GM12878 (cell line): ENCODE measurements around the gene LIN7B. TPM values are rescaled to one million over a fixed set of nuclear protein-coding genes. Genes with fewer than 3 reads are reported as not detected.
A peak's percentile ranks its signal among the peaks of the same experiment; 100 is the strongest.

Experiments used
- ATAC-seq: fragments of 200-7000 bp; cut with Tn5 transposase; 3 replicates; pipeline ENCODE4 v1.9.1; 2020; ENCODE audit warnings: mild to moderate bottlenecking, moderate library complexity
- BruUV-seq: library from RNA; stranded (reverse); fragments of 400-500 nt; replicated peaks from 2 replicates; lab custom pipeline; 2021; lab: Mats Ljungman, UMichigan
- CTCF ChIA-PET: fragments of 300-600 bp; sonication (Branson Sonifier 250); formaldehyde crosslinking; extraction: SDS; loops from one replicate; lab custom pipeline; 2021; ENCODE audit warnings: inconsistent platforms; lab: Yijun Ruan, JAX
- POLR2A ChIA-PET: fragments of 350-600 bp; formaldehyde crosslinking; extraction: SDS; loops from one replicate; lab custom pipeline; 2021; ENCODE audit warnings: inconsistent platforms; lab: Charles Lee
- RAD21 ChIA-PET: fragments of 300-600 bp; sonication (Branson Sonifier 250); formaldehyde crosslinking; loops from one replicate; lab custom pipeline; 2023; ENCODE audit warnings: antibody characterized with exemption; ENCODE audit not compliant: unreplicated experiment; lab: Charles Lee
- SMC1A ChIA-PET: fragments of 300-600 bp; sonication (Branson Sonifier 250); formaldehyde crosslinking; loops from one replicate; lab custom pipeline; 2023; ENCODE audit not compliant: unreplicated experiment, uncharacterized antibody; lab: Charles Lee
- DNase-seq: peaks from one replicate; pipeline ENCODE4 v3.0.0-alpha.2; 2011; ENCODE audit warnings: low read depth, low spot score
- FAIRE-seq: peaks from 3 replicates; lab custom pipeline; 2011; peaks lifted over from hg19 to GRCh38; lab: Jason Lieb, UNC
- H2AFZ ChIP-seq: 2 replicates; pipeline ENCODE4 v1.6.0; 2011; ENCODE audit warnings: low read depth, low read length, control low read depth; ENCODE audit not compliant: control insufficient read depth
- H3K27ac ChIP-seq: 2 replicates; pipeline ENCODE4 v1.5.1; 2011; ENCODE audit warnings: control low read depth; ENCODE audit not compliant: control insufficient read depth, insufficient read depth
- H3K27me3 ChIP-seq, 2 experiments: replicated peaks in 1 of 2; 2 replicates each; pipeline versions ENCODE4 v1.6.0 to v1.6.1; 2011; ENCODE audit warnings: low read length in 1 of 2; ENCODE audit not compliant: control insufficient read depth in 2 of 2, insufficient read depth in 2 of 2
- H3K36me3 ChIP-seq, 2 experiments: 2 replicates each; pipeline ENCODE4 v1.5.1; 2011; ENCODE audit warnings: low read length in 1 of 2; ENCODE audit not compliant: control insufficient read depth in 2 of 2, insufficient read depth in 2 of 2
- H3K4me1 ChIP-seq: 2 replicates; pipeline ENCODE4 v1.6.1; 2011; ENCODE audit warnings: mild to moderate bottlenecking, low read length, moderate library complexity, mixed read lengths; ENCODE audit not compliant: control insufficient read depth, insufficient read depth
- H3K4me2 ChIP-seq: 2 replicates; pipeline ENCODE4 v1.6.0; 2011; ENCODE audit warnings: control low read depth; ENCODE audit not compliant: control insufficient read depth, insufficient read depth
- H3K4me3 ChIP-seq: fragments of 200-600 bp; sonication (generic); 2 replicates; pipeline ENCODE4 v1.5.1; 2016
- H3K79me2 ChIP-seq: 2 replicates; pipeline ENCODE4 v1.6.0; 2011; ENCODE audit warnings: low read length; ENCODE audit not compliant: control insufficient read depth, insufficient read depth
- H3K9ac ChIP-seq: 2 replicates; pipeline ENCODE4 v1.8.0; 2011; ENCODE audit warnings: low read length, control low read depth, mixed read lengths; ENCODE audit not compliant: control insufficient read depth, insufficient read depth
- H3K9me3 ChIP-seq: replicated peaks from 3 replicates; pipeline ENCODE4 v1.5.1; 2011; ENCODE audit warnings: mild to moderate bottlenecking, low read length; ENCODE audit not compliant: control insufficient read depth, insufficient read depth
- H4K20me1 ChIP-seq: 2 replicates; pipeline ENCODE4 v1.6.0; 2011; ENCODE audit not compliant: control insufficient read depth, insufficient read depth
- BCL11A ChIP-seq: IDR thresholded peaks from 2 replicates; pipeline ENCODE4 v1.6.1; 2011; ENCODE audit warnings: low read depth, low read length
- CBX5 ChIP-seq: sonication (generic); IDR thresholded peaks from 2 replicates; pipeline ENCODE4 v1.6.1; 2016; ENCODE audit warnings: low read depth, moderate library complexity, mild to moderate bottlenecking, inconsistent platforms
- CHD4 ChIP-seq: fragments of 200-600 bp; sonication (generic); IDR thresholded peaks from 2 replicates; pipeline ENCODE4 v1.6.1; 2016; ENCODE audit warnings: mild to moderate bottlenecking
- CUX1 ChIP-seq: IDR thresholded peaks from 2 replicates; pipeline ENCODE4 v1.6.1; 2012; ENCODE audit warnings: improper control_type of control experiment, low read depth, low read length; ENCODE audit not compliant: insufficient replicate concordance
- HDAC6 ChIP-seq: fragments of 200-600 bp; sonication (generic); IDR thresholded peaks from one replicate; pipeline ENCODE4 v1.8.0; 2017; ENCODE audit warnings: antibody characterized with exemption; ENCODE audit not compliant: unreplicated experiment
- MEF2B ChIP-seq: fragments of 450-650 bp; IDR thresholded peaks from 2 replicates; pipeline ENCODE4 v1.6.1; 2018; ENCODE audit warnings: mild to moderate bottlenecking, moderate library complexity; ENCODE audit not compliant: partially characterized antibody, poor library complexity, severe bottlenecking
- NR2C1 ChIP-seq: fragments of 450-650 bp; IDR thresholded peaks from 2 replicates; pipeline ENCODE4 v1.6.1; 2017; ENCODE audit warnings: antibody characterized with exemption, mild to moderate bottlenecking, moderate library complexity
- PML ChIP-seq: IDR thresholded peaks from 2 replicates; pipeline ENCODE4 v1.6.1; 2012; ENCODE audit warnings: low read length, inconsistent platforms
- SIX5 ChIP-seq: IDR thresholded peaks from 2 replicates; pipeline ENCODE4 v1.6.1; 2011; ENCODE audit warnings: mild to moderate bottlenecking, low read depth, low read length, moderate library complexity; ENCODE audit not compliant: severe bottlenecking
- SRF ChIP-seq, 2 experiments: IDR thresholded peaks; 2 replicates each; pipeline ENCODE4 v1.6.1; 2011; ENCODE audit warnings: low read depth in 2 of 2, low read length in 2 of 2, mild to moderate bottlenecking in 1 of 2, moderate library complexity in 1 of 2
- TARDBP ChIP-seq: IDR thresholded peaks from 2 replicates; pipeline ENCODE4 v1.6.1; 2016; ENCODE audit warnings: borderline replicate concordance
- TCF3 ChIP-seq: IDR thresholded peaks from 2 replicates; pipeline ENCODE4 v1.6.1; 2012; ENCODE audit warnings: low read depth, mild to moderate bottlenecking, low read length, borderline replicate concordance; ENCODE audit not compliant: insufficient read depth
- ZBTB40 ChIP-seq: fragments of 450-650 bp; IDR thresholded peaks from 2 replicates; pipeline ENCODE4 v1.6.1; 2016; ENCODE audit warnings: mild to moderate bottlenecking, moderate library complexity, borderline replicate concordance
- WGBS: methylation state at CpG from one replicate; pipeline ENCODE4 v1.1.6; 2016; ENCODE audit warnings: low lambda C conversion rate; ENCODE audit not compliant: insufficient replicate concordance, insufficient coverage; ENCODE audit errors: missing lambda C conversion rate; 5-methylcytosine and 5-hydroxymethylcytosine counted together
- in situ Hi-C: fragments of 300-500 bp; cut with MboI; formaldehyde crosslinking; loops from 9 replicates; pipeline ENCODE4 v1.14.3; 2018; ENCODE audit warnings: mixed read lengths
- intact Hi-C: fragments of 100-400 bp; cut with micrococcal nuclease; formaldehyde crosslinking; loops from one replicate; pipeline ENCODE4 v1.14.2; 2022; ENCODE audit not compliant: unreplicated experiment
- polyA plus RNA-seq, 11 experiments: library from polyadenylated mRNA; depleted of rRNA in 4 of 11; unstranded in 6 of 11; stranded (reverse) in 5 of 11; fragments of >200 nt; fragmentation: Nextera tagmentation in 4 of 11; fragmentation: Illumina TruSeq in 1 of 11; extraction: Ambion mirVana in 4 of 11; extraction: Trizol in 1 of 11; gene quantifications; 1 replicate in 1 of 11; 2 replicates in 10 of 11; pipeline versions ENCODE4 v1.2.1 to v1.2.3, GENCODE V29; 2011 to 2016; ENCODE audit warnings: inconsistent platforms in 2 of 11, missing spikeins in 2 of 11, low read depth in 1 of 11
- total RNA-seq, 4 experiments: library from RNA; depleted of rRNA in 3 of 4; stranded (reverse); fragments of >200 nt in 3 of 4; fragmentation: Illumina TruSeq in 1 of 4; extraction: Trizol in 1 of 4; gene quantifications; 2 replicates each; pipeline versions ENCODE4 v1.2.1 to v1.2.3, GENCODE V29; 2013 to 2021

The LIN7B gene
- total and polyA plus RNA-seq, 10 of the 15 experiments (the other 5 are each of a cell fraction or from before 2014, with no cell fraction given): 0.15 to 3.5 (median 1.6) TPM; not detected in 2

DNA sequence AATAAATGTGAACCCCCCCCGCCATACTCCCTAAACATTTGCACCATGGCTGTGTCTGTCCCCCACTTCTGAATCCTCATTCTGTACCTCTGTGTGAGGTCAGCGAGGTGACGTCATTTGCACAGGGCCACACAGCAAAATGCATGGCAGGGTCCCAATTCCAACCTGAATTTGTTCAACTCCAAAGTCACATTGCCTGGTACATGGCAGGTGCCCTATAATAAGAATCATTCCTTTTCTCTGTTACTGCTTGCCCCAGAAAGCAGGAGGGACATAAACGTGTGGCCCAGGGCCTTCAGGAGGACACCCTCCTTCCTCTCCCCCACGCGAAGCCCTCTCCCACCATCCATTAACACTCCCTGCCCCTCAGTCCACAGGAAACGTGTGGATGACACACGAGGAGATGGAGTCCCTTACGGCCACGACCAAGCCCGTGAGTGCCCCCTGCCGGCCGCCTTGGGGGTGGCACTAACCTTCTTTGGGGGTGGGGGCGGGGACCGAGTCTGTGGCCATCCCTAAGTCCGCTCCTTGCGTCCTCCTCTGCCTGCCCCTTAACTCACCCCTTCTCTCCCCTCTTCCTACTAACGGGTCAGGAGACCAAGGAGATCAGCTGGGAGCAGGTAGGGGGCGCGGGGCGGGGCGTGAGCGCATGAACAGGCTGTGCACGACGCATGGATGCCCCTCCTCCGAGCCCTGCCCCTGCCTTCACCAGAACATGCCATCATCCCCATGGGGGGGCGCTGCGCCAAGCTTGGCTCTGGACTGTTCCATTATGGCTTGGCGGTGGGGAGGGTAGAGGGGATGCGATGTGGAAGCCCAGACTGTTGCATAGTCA is 31.6 kb downstream of the LIN7B start:
- 4% methylated on average over 28 of the region's 30 CpGs for WGBS
- peaks cover 6 to 14% of the 10 kb centered on the region in 2 experiments for H3K27me3 ChIP-seq
- DNase-seq: peak; percentile 13
- H3K36me3 ChIP-seq: no peaks in the 10 kb centered on the region
- BruUV-seq: no TSS peak
- ATAC-seq: peak; percentile 70
- intact Hi-C loops: loop anchor here (1.0 to 5.0 kb wide), 2 partner anchors 47 to 62 kb away; no protein-coding TSS in a partner anchor
- H3K27ac ChIP-seq: no peak overlapping the region
- H3K79me2 ChIP-seq: no peaks in the 10 kb centered on the region
- ChIA-PET RAD21 (interaction anchor here (1.1 to 3.5 kb wide), 3 partner anchors 40 to 51 kb away, joined by 3 to 13 read pairs (median 3); no protein-coding TSS in a partner anchor), POLR2A (interaction anchor here (0.6 kb wide), 1 partner anchor 325 kb away, joined by 5 read pairs; no protein-coding TSS in a partner anchor), SMC1A (interaction anchor here (1.0 to 1.4 kb wide), 3 partner anchors 48 to 53 kb away, joined by 3 to 5 read pairs (median 4); no protein-coding TSS in a partner anchor), CTCF (interaction anchor here (0.6 to 6.0 kb wide), 14 partner anchors 14 to 245 kb away, joined by 3 to 54 read pairs (median 4); partner anchors contain the start of gene LIN7B)
- no peak for FAIRE-seq
- no peak overlapping the region for H3K9ac ChIP-seq
- H3K4me1 ChIP-seq: peaks cover 6% of the 10 kb centered on the region
- no peak overlapping the region for H3K4me3 ChIP-seq
- no peaks in the 10 kb centered on the region; the same call in 1 of the 3 replicates for H3K9me3 ChIP-seq
- peak overlapping the region; percentile 26; the same call in 1 of the 2 replicates for H3K4me2 ChIP-seq
- in situ Hi-C loops: no loop called here
- H2AFZ ChIP-seq: peak overlapping the region; percentile 61
- H4K20me1 ChIP-seq: no peaks in the 10 kb centered on the region
- TF ChIP-seq PML (no peak), NR2C1 (no peak), ZBTB40 (no peak), BCL11A (no peak), SRF (IDR thresholded peaks at IDR 0.05; ENCODE audit: low read depth in 2 of 2, low read length in 2 of 2) (peak in 1 of 2 experiments; percentile 85; a peak in 2 of 4 replicates), HDAC6 (no peak), TARDBP (no peak), CUX1 (no peak), MEF2B (no peak), CHD4 (no peak), SIX5 (no peak), TCF3 (no peak), CBX5 (no peak)
